ENCODE measurements around the gene AMIGO3. TPM values are rescaled to one million over a fixed set of nuclear protein-coding genes. Genes with fewer than 3 reads are reported as not detected.

The AMIGO3 gene
- total and polyA plus RNA-seq, 2 experiments from 2014 or later = 2.9 to 10.4 TPM

GRCh38 chr3:49712631-49713317 is 6.7 kb downstream of the AMIGO3 start (continued):
- TF ChIP-seq ETS1 (IDR thresholded peaks at IDR 0.05) (no peak), CREB1 (CRISPR knock-in tag; IDR thresholded peaks at IDR 0.05; ENCODE audit: low read depth) (no peak), EZH2phosphoT487 (IDR thresholded peaks at IDR 0.05; ENCODE audit: unreplicated experiment) (no peak), STAT1 (IDR thresholded peaks at IDR 0.05; ENCODE audit: unreplicated experiment) (no peak), ZNF331 (CRISPR knock-in tag; IDR thresholded peaks at IDR 0.05; ENCODE audit: low read depth) (no peak), CTCF (conservative IDR thresholded peaks at IDR 0.05; ENCODE audit: low read depth in 2 of 2) (no peak), JUNB (IDR thresholded peaks at IDR 0.05; ENCODE audit: unreplicated experiment) (no peak), POLR2AphosphoS5 (IDR thresholded peaks at IDR 0.05; ENCODE audit: low read depth) (no peak)

GRCh38 chr3:49712166-49712565 is 7.3 kb downstream of the AMIGO3 start:
- H3K27ac Mint-ChIP-seq = no peak overlapping the region
- peaks cover 6% of the 10 kb centered on the region; the same call in 1 of the 2 replicates for H4K20me1 ChIP-seq (replicated peaks; ENCODE audit: insufficient read depth)
- H3K79me2 ChIP-seq (replicated peaks; ENCODE audit: insufficient read depth) = no peaks in the 10 kb centered on the region
- H3K27ac ChIP-seq (ENCODE audit: low read depth) = no peak overlapping the region
- ATAC-seq = no peak
- no peak overlapping the region for H3K4me3 Mint-ChIP-seq
- H3K36me3 ChIP-seq (ENCODE audit: insufficient read depth) = no peaks in the 10 kb centered on the region
- H3K9me3 Mint-ChIP-seq = no peaks in the 10 kb centered on the region
- DNase-seq (ENCODE audit: low spot score) = no peak
- no peaks in the 10 kb centered on the region for H3K4me1 ChIP-seq (ENCODE audit: insufficient read depth)
- H3K4me1 Mint-ChIP-seq = no peaks in the 10 kb centered on the region; the same call in 2 of the 3 replicates
- no peak overlapping the region for H3K4me2 ChIP-seq
- H3K36me3 Mint-ChIP-seq (ENCODE audit: low read depth) = peaks cover 6% of the 10 kb centered on the region; the same call in 1 of the 3 replicates
- H3K27me3 Mint-ChIP-seq (ENCODE audit: insufficient read depth, low read depth, poor library complexity) = peaks cover 15% of the 10 kb centered on the region
- H3F3A ChIP-seq (replicated peaks; ENCODE audit: low read depth) = no peaks in the 10 kb centered on the region
- no peaks in the 10 kb centered on the region for H3K27me3 ChIP-seq (ENCODE audit: insufficient read depth)
- no peak overlapping the region for H2AFZ ChIP-seq
- H3K4me3 ChIP-seq = no peak overlapping the region
- no peaks in the 10 kb centered on the region for H3K9me2 ChIP-seq (ENCODE audit: insufficient read depth)
- TF ChIP-seq CREB1 (CRISPR knock-in tag; IDR thresholded peaks at IDR 0.05; ENCODE audit: low read depth) = no peak
- no peak for TF ChIP-seq ZNF114 (CRISPR knock-in tag; IDR thresholded peaks at IDR 0.05)
- TF ChIP-seq EZH2 (IDR thresholded peaks at IDR 0.05; ENCODE audit: low read depth, unreplicated experiment) = no peak
- TF ChIP-seq CTCF (conservative IDR thresholded peaks at IDR 0.05; ENCODE audit: low read depth in 2 of 2) = no peak
- no peak for TF ChIP-seq ZNF462 (CRISPR knock-in tag; IDR thresholded peaks at IDR 0.05)
- no peak for TF ChIP-seq JUNB (IDR thresholded peaks at IDR 0.05; ENCODE audit: unreplicated experiment)
- no peak for TF ChIP-seq ETS1 (IDR thresholded peaks at IDR 0.05)
- TF ChIP-seq ZNF331 (CRISPR knock-in tag; IDR thresholded peaks at IDR 0.05; ENCODE audit: low read depth) = no peak
- TF ChIP-seq POLR2AphosphoS5 (IDR thresholded peaks at IDR 0.05; ENCODE audit: low read depth) = no peak
